Stimulated activated CD8-positive, alpha-beta memory T cell treated with anti-CD3 and anti-CD28 coated beads, Interleukin-4, amount 100 ng/mL, for 48 hours (primary cell): ENCODE results near the gene BMF.
"Not testable (repeated sequence)": the region's sequence is repeated elsewhere in the genome, so short reads cannot be mapped to it uniquely, and the experiment has no call there.

ENCODE experiments used
- DNase-seq: peaks from one replicate; pipeline ENCODE4 v3.0.0-alpha.2; 2020

Gene BMF, protein sequence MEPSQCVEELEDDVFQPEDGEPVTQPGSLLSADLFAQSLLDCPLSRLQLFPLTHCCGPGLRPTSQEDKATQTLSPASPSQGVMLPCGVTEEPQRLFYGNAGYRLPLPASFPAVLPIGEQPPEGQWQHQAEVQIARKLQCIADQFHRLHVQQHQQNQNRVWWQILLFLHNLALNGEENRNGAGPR

DNA sequence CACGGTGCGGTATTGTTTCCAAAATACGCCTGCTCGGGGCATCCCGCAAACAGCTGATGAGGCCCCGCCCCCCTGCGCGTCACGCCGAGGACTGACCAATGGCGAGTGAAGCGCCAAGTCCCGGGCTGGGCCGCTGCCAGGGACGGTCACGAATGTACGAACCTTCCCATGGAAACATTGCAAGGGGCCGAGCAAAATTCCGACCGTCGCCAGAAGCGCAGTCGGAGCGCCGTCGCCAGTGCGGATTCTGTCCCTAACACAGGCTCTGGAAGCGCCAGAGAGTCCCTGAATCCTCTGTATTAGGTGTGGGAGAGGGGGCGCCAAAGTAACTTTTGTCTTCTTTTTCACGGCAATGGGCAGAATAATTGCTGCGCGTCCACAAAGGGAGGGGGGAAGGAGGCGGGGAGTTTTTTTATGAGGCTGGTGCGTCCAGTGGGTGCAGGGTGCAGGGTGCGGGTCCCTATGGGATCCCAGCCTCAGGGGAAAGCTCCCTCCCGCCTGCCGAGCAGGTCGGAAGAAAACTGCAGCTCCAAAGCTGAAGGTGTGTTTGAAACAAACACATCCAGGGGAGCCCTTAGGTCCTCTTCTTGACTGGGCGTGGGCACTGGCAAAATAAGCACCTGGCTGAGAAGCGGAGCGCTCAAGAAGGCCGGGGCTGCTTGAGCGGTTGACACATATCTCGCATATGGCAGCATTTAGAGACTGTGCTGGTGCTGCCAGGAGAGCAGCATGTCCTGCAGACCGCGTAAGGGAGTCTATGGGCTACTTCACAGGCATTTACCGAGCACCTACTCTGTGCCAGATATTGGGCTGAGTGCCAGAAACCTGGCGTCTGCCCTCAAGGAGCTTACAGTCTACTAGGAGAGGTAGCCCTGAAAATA lies at the start of gene BMF:
TSS of gene BMF (minus strand) at position 25 of the 881 bp plus-strand sequence. CDS start 2,793 bp downstream, outside the sequence.
- DNase-seq: peak; percentile 100

DNA sequence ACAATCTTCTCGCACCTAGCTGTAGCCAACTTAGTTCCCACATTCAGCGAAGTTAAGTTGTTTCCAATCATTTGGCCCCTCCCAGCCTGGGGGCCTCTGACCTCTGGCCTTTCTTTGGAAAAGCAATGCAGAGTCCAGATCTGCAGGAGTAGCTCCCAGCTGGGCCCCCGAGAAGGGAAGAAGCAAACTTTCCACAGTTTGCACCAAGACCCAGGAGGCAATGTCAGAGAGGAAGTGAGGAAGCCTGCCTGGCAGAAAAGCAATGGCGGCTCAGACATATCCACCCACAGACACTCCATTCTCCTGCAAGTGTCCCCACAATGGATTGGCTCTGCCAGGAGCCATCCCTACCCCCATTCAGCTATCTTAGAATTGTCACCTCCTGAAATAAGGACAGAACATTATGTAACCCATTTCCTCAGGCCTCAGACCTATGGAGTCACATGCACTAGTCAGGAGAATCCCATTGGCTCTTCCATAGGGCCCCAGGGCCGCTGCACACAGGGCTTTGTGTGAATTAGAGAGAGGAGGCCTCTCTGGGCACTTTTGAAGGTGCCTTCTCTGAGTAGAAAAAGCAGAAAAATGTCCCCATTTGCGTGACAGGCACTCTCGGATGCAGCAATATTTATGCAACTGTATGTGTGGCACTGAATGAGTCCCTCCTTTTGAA lies 49.2 kb upstream of the BMF start:
- no peak for DNase-seq

DNA sequence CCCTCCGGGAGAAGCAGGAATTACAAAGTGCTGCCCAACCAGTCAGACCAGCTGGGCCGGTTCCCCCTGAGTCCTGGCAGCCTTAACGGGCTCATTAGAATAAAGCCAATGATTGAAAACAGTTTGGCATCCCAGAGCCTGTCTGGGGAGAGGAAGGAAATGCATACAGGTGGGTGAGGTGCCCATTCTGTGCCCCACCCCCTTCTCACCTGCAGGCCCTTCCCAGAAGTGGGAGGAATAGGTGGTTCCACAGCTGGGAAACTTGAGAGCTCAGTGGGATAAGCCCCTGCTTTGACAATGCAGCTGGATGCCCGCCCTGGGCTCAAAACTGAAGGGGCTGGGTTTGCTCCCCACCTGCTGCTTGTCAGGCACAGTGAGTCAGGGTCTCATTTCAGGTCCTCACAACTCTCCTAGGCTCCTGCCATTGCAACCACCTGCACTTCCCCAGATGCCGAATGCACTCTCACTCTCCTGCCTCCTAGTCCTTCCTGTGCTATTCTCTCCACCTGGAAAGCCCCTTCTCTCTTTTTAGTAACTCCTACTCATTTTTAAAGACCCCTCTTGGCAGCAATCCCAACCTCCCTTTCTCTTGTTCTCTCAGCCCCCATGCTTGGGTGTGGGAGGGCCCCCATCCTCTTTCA lies 46.7 kb upstream of the BMF start:
- DNase-seq: no peak

DNA sequence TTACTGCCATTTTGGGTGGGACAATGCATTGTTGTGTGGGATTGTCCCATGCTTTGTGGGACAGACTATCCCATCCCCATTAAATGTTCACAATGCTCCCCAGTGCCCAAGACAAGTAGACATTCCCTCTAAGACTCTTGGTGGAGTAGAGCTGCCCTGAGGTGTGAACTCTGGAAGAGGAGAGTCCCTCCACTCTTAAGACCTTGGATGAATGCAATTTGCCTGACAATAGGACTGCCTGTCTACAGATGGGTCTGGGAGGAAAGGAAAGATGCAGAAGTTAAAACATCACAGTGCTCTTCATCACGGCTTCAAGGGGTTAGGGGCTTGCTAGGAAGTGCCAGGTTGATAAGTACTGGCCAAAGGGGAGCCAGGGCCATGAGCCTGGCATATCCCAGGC lies 46.1 kb upstream of the BMF start:
- not testable (repeated sequence) for DNase-seq

DNA sequence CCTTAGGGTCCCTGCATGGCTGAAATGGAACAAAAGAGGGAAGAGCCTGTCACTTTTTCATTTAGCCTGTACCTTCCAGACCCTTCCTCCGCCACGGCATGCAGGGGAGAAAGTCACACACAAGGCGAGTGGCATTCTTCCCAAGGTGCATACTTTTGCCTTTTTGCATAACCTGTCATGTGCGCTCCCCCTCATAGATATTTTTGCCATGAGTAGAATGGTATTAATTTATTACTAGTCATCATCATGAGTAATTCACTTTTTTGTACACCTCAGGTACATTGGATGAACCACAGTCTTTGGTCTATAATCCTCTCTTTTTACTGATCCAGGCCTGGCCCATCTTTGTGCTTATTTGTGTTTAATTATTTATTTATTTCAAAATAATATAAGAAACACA lies 43.3 kb upstream of the BMF start:
- no peak for DNase-seq

DNA sequence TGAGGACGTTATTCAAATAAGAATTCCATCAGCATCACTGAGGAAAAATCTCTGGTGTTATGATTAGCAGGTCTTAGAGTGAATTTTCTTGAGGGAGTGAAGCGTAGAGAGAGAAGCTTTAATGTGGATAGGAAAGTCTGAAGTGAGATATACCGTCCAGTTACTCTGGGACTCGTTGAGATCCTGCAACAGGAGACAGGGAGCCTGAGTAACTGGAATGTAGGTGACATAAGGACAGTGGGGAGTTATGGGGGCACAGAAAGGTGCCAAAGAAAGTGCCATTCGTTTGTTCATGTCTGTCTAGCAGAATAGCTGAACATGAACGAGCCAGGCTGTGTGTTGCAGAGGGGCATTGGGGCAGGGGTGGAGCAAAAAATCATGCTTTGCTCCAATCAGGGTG lies 42.8 kb upstream of the BMF start:
- DNase-seq: no peak

DNA sequence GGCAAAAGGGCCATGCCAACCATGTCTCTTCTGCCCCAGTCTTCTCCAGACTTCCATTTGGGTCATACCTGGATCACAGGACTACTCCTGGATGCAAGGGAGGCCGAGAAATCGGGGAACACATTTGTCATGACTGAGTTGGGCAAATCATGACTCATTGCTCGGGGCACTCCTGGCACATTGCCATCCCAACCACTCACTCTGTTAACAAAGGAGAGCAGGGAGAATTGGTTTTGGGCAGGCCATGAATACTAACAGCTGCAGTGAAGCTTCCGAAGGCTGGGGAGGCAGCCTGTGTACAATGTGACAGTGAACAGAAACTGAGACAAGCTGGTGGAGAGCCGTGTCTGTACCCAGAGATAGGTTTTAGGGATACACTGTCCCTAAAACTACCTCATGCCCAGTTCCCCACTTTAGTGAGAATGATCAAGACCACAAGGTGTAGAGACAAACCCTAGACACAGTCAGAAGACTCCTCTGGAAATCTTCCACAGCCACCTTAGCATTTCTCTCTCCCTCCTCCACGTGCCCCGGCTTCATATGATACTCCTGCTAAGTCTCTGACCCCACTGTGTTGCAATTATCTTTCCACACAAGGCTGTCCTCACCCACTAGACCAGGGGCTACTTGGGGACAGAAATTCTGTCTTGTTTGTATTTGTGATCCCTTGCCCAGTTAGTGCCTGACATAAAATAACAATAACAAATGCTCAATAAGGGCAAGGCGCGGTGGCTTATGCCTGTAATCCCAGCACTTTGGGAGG lies 41.7 kb upstream of the BMF start:
- no peak for DNase-seq

DNA sequence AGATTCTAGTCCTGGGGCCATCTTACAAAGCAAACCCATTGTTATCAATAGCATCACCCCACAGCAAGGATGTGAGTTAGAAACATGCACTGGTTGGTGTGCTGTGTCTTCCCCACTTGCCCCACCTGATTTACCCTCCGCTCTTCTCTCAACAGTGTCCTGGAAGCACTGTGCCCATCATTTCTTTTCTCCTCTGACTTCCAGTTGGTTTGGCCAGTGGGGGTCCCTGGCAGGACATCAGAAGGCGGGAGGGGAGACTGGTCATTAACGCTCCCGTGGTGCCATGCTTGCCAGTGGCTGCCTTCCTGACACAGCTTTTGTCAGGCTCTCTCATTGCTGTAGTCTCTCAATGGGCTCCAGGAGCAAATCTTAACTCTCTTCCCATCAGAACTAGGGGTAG lies 40.7 kb upstream of the BMF start:
- DNase-seq: no peak

DNA sequence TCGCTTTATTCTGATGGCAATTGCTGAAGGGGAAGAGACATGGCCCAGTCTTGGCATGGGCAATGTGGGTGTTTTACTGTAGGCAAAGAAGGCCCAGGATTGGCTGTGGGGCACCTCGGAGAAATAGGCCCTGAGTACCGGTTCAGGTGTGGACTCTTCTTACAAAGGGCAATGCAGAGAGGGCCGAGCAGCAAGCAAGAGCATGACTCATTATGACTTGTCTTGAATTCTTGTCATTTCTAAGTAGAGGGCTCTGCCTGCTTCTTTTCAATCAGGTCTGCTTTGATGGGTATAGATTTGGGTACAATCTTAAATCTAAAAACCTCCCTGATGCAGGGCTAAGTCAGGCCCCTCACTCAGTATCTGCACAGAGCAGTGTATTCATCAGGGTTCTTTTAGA lies 37.4 kb upstream of the BMF start:
- peak; percentile 19 for DNase-seq

DNA sequence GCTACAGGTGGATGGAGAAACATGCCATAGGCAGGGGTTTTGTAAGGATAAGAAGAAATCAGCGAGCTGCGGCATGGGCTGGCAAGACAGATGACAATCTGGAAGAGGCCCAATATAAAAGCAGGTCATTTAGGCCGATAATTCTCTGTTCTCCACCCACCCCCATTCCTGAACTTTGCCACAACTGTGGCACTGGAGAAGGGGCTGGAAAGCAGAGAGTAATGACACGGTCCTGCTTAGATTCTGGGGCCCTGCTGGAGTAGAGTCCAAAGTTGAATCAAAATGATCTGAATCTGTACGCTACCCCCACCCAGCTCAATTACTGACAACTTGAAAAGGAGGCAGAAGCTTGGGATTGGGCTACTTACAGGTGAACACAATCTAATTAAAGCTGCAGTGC lies 33.7 kb upstream of the BMF start:
- DNase-seq: peak; percentile 5

DNA sequence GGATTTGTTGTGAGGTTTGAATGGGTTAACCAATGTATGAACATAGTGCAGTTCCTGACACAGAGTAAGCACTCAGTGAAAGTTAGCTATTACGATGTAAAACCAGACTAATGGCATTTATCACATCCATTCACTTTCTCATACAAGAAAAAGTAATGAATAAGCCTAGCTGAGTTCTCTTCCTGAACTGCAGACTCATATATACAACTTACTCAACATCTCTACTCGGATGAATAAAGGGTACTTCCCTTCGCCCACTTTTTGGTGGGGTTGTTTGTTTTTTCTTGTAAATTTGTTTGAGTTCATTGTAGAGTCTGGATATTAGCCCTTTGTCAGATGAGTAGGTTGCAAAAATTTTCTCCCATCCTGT lies 29.5 kb upstream of the BMF start:
- not testable (repeated sequence) for DNase-seq

DNA sequence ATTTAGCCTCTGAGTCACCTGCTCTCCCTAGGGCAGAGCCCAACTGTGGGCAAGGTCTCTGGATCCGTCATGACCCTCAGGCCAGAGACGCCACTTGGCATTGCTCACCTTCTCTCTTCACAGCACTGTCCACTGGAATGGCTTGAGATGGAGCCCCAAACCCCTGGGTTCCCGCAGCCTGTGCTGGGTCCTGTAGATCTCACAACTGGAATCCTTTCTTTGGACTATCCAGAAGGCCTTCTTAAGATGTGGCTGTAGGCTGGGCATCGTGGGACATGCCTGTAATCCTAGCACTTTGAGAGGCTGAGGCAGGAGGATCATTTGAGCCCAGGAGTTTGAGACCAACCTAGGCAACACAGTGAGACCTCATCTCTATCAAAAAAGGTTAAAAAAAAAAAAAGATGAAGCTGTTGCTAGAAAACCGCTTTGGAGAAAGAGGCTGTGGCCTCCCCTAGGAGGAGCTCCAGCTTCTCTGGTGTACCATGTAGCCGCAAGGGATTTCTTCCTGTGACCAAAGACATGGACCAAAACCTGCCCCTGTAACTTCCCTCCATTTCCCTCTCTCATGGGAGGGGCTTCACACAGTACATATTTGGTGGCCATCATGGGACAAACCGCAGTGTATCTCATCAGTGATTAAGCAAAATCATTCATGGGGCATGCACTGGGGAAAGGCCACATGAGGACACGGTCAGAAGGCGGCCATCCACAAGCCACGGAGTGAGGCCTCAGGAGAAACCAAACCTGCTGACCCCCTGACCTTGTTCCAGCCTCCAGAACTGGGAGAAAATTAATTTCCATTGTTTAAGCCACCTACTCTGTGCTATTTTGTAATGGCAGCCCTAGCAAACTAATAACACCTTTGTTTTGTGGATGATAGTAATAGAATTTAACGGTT lies 28.9 kb upstream of the BMF start:
- no peak for DNase-seq

DNA sequence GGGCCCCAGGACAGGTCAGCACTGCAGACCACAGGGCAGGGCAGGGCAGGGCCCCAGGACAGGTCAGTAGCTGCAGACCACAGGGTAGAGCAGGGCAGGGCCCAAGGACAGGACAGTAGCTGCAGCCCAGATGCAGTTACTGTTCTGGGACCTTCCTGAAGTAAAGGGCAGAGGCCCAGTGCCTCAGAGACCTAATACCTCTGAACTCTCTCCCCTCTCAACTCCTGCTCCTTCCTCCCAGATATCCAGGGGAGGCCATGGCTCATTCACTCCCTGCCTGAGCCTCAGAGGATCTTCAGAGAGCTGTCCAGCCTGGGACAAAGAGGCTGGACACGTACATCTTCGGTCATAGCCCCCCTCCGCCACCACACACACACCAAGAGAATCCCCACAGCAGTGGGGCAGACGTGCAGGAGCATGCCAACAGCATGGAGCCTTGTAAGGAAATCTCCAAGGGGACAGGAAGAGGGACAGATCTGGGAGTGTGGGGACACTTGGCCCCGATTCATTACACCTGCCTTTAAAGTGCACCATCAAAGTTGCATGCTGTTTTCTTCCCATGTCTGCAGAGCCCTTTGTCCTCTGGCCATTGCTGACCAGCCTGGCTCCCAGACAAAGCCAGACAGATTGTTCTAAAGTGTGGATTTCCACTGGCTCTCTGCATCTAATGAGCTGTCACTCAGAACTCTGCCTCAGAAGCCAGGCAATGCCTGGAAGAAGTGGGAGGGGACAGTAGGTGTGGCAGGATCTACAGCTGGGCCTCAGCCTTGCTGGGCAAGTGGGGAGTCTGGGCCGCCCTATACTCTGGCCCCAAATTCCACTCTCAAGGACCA lies 28.0 kb upstream of the BMF start:
- no peak for DNase-seq

DNA sequence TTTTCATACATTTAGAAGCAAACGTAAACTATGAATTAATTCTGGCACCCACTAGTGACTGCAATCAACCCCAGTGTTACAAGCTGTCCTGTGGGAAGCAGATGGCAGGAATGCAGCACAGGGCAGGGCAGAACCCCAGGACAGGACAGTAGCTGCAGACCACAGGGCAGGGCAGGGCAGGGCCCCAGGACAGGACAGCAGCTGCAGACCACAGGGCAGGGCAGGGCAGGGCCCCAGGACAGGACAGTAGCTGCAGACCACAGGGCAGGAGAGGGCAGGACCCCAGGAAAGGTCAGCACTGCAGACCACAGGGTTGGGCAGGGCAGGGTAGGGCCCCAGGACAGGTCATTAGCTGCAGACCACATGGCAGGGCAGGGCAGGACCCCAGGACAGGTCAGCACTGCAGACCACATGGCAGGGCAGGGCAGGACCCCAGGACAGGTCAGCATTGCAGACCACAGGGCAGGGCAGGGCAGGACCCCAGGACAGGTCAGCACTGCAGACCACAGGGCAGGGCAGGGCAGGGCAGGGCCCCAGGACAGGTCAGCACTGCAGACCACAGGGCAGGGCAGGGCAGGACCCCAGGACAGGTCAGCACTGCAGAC lies 27.3 kb upstream of the BMF start:
- DNase-seq: not testable (repeated sequence)

DNA sequence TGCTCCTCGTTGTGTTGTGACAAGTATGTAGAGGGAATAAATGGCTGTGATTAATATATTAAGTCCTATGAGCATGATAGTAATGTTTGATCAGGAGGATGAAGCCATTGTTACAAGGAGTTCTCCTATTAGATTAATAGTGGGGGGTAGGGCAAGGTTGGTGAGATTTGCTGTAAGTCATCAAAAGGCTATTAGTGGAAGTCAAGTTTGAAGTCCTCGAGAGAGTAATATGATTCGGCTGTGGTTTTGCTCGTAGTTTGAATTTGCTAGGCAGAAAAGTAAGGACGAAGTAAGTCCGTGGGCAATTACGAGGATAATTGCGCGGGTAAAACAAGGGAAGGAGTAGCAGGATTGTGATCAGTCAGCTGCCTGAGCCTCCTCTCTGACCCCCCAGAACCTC lies 26.2 kb upstream of the BMF start:
- no peak for DNase-seq

DNA sequence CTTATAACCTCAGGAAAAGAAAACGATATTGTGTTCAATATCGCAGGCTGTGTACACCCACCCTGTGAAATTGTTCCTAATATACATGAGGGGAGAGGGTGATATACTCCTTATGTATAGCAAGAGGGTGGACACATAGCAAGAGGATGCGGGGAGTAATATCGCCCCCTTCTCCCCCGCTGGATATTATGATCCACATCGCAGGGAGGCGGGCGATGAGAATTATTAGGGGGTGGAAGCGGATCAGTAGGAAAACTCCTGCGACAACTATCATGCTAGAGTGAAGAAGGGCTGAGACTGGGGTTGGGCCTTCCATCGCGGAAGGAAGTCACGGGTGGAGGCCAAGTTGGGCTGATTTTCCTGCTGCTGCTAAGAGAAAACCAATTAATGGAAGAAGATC lies 24.9 kb upstream of the BMF start:
- no peak for DNase-seq

DNA sequence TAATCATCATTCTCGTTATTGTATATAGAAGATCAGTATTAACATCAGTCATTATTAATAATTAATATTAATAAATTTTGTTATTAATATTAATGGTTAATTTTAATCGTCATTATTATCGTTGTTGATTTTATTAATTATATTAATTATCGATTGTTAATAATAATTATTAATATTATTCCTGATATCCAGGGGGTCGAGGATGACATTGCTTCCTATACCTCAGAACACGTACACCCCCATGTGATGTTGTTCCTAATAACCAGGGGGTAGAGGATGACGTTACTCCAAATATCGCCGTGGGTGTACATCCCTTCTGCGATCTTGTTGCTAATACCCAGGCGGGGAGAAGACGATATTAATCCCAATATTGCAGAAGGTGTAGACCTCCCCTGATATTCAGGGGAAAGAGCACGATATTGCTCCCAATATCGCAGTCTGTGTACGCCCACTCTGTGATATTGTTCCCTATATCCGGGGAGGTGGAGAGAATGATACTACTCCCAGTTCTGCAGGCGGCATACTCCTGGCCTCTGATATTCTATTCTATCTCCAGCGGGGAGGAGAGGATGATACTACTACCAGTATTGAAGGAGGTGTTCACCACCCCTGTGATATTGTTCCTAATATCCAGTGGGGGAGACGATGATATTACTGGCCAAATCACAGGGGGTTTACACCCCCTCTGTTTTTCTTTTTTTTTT lies 22.3 kb upstream of the BMF start:
- DNase-seq: no peak

DNA sequence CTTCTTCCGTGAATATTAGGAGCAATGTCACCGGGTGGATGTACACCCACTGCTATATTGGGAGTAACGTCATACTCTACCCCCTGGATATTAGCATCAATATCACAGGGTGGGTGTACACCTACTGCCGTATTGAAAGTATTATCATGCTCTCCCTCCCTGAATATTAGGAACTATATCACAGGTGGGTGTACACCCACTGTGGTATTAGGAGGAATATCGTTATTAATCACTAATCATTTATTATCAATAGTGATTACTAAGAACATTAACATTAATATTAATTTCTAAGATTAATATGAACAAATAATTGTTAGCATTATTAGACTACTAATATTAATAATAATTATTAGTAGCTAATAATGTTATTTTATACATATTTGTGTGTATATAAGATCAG lies 21.4 kb upstream of the BMF start:
- no peak for DNase-seq

DNA sequence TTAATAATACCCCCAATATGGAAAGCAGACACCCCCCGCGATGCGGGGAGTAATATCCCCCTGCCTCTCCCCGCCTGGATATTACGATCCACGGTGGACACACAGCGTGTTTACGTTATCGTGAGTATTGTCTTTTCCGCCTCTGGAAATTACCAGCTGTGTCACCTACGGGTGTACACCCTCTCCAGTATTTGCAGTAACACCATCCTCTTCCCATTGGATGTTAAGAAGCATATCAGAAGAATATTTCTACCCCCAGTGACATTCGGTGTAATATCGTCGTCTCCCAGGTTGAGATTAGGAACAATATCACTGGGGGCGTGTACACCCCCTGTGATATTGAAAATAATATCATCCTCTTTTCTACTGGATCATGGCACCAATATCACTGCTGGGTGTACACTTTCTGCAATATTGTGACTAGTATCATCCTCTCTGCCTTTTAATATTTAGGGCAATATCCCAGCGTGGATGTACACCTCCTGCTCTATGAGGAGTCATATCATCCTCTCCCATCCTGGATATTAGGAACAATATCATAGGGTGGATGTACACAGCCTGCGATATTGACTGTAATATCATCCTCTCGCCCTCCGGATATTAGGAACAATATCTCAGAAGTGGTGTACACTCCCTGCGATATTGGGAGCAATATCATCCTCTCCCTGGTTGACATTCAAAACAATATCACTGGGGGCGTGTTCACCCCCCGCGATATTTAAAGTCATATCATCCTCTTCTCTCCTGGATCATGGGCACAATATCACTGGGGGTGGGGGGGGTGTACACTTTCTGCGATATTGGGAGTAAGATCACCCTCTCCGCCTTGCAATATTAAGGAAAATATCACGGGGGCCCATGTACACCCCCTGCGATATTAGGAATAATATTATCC lies 20.3 kb upstream of the BMF start:
- DNase-seq: no peak
